Epithelial cell of proximal tubule (primary cell): ENCODE data around the gene PHACTR1. TPM values are rescaled to one million over a fixed set of nuclear protein-coding genes. Genes with fewer than 3 reads are reported as not detected.

Source experiments
- DNase-seq: peaks from one replicate; pipeline ENCODE4 v3.0.0-alpha.2; 2011; ENCODE audit warnings: low read depth
- H3K4me3 ChIP-seq: 2 replicates; pipeline ENCODE4 v1.5.1; 2011; ENCODE audit warnings: low read depth, mild to moderate bottlenecking, low read length
- total RNA-seq: library from RNA; depleted of rRNA; stranded (reverse); fragments of >200 nt; gene quantifications from 2 replicates; pipeline ENCODE4 v1.2.3, GENCODE V29; 2015
- TF ChIP-seq, protein P1 (sequence below): conservative IDR thresholded peaks from 2 replicates; pipeline ENCODE4 v1.5.1; 2012; ENCODE audit warnings: low read depth, mild to moderate bottlenecking, low read length

The PHACTR1 gene
- total RNA-seq, 1 donor from 2014 or later, result 0.98 TPM

DNA sequence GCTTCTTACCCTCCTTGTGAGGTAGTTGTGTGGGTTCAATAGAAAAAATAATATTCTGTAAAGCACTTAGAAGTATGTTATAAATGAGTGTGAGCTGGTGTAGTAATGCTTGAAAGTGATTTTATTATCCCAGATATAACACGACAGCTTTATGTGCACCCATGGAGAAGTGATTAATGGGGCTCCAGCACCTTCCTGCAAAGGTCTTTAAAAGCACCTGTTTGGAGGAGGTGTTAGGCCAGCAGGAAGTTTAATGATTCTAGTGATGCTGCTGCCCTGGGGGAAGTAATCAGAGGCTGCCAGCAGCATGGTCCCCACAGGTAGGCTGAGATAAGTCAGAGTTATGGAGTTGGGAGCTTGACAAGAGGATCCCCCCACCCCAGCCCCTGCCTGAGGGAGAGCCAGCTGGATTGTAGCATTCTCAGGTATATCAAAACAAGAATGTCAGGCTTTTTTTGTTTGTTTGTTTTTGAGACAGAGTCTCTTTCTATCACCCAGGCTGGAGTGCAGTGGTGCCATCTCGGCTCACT, 166.3 kb downstream of the PHACTR1 start:
- no peak overlapping the region for H3K4me3 ChIP-seq
- TF ChIP-seq, protein P1, sequence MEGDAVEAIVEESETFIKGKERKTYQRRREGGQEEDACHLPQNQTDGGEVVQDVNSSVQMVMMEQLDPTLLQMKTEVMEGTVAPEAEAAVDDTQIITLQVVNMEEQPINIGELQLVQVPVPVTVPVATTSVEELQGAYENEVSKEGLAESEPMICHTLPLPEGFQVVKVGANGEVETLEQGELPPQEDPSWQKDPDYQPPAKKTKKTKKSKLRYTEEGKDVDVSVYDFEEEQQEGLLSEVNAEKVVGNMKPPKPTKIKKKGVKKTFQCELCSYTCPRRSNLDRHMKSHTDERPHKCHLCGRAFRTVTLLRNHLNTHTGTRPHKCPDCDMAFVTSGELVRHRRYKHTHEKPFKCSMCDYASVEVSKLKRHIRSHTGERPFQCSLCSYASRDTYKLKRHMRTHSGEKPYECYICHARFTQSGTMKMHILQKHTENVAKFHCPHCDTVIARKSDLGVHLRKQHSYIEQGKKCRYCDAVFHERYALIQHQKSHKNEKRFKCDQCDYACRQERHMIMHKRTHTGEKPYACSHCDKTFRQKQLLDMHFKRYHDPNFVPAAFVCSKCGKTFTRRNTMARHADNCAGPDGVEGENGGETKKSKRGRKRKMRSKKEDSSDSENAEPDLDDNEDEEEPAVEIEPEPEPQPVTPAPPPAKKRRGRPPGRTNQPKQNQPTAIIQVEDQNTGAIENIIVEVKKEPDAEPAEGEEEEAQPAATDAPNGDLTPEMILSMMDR, result no peak
- DNase-seq, result no peak

DNA sequence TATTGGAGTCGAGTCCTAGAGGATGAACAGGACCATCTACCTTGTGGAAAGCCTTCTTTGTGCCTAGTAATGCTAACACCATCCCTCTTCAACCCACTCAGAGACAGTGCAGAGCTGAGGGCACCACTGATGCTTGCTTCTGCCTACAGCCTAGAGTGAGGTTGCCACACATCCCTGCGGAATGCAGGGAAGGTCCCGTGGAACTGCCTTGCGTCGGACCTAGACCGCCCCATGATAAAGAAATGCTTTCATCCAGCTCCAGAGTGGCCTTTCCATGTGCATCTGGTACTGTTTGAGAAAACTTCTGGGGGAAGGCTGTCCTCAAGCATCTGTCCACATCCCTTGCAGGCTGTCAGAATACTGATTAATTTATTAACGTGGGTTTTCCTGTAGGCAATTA, 168.4 kb downstream of the PHACTR1 start:
- TF ChIP-seq, protein P1, result no peak
- no peak overlapping the region for H3K4me3 ChIP-seq
- DNase-seq, result no peak

DNA sequence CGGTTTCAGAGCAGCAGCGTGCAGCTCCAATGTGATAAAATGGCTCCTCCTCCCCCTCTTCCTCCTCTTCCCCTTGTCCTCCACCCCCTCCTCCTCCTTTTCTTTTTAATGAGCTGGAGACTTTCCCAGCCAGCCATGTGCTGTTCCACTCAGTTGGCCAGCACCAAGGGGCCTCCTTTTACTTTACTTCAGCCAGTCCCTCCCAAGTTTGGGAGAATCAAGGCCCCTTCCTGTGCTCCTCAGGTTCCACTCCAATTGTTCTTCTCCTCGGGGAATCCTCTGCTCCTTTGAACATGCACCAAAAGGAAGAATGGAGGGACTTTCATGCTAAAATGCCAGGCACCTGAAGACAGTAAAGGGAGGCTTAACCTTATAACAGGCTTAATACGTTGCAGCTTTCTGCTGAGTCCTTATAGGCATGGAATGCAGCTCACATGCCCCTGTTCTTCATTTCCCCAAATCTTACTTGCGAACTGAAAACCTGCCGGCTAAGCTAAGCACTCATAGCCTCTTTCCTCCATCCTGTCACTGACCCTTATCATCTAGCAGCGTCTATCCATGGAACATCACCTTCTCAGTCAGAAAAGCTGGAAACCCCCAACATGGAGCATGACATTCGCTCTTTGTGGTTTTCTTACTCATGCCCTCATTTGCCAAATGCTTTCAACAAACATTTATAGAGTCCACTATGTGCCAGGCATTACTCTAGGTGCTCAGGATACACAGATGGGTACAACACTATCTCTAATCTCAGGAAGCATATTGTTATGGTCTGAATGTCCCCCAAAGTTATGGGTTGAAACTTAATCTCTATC, 170.6 kb downstream of the PHACTR1 start:
- H3K4me3 ChIP-seq, result peak overlapping the region; percentile 3
- TF ChIP-seq, protein P1, result no peak
- peak; percentile 70 for DNase-seq

DNA sequence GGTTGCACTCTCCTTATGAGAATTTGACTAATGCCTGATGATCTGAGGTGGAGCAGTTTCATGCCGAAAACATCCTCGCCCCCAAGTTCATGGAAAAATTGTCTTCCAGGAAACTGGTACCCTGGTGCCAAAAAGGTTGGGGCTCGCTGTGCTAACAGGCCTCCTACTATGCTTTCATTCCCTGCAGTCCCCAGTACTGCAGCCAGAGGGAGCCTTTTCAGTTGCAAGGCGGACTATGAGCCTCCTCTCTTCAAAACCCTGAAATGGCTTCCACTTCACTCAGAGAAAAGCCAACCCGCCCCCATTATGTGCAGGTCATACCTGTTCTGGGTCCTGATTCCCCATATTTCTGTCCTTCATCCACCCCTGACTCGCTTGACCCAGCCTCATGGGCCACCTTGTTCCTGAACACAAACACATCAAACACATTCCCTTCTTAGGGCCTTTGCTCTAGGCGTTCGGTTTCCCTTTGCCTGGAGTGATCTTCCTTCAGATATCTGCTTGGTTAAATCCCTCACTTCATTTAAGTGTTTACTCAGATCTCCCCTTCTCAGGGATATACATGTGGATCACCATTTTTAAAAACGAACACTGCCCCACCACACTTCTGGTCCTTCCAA, 173.7 kb downstream of the PHACTR1 start:
- no peak for DNase-seq
- H3K4me3 ChIP-seq, result no peak overlapping the region
- TF ChIP-seq, protein P1, result peak; percentile 56

DNA sequence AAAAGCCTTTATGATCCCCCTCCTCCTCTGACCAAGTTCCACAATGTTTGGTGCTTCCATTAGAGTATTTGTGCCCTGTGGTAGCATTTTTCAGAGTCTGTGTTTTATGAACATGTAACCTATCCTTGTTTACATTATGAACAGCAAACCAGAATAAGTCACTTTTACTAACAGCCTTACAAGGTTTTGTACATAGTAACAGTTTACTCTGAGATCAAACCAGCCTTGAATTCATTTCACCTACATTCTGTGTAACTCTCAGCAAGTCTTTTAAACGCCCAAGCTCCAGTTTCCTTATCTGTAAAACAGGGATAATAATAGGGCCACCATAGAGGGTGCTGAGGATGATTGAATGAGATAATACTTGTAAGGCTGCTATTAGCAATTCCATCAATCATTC, 175.0 kb downstream of the PHACTR1 start:
- no peak overlapping the region for H3K4me3 ChIP-seq
- no peak for DNase-seq
- TF ChIP-seq, protein P1, result no peak

DNA sequence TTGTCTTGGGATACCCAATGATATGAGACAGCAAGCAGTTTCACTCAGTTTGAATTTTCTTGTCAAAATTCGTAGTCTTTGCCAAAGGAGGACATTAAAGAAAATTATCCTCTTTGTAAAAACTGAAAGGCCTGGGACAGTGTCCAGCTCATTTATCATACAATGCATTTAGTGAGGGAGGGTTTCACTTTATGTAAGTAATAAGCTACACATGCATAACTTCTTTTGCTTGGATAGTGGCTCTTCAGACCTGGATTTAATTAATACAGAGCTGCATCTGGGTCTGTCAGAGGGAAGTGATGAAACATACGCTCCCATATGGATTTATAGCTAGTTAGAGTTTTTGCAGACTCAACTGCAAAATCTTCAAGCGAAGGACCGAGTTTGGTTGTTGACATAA, 175.6 kb downstream of the PHACTR1 start:
- DNase-seq, result no peak
- no peak overlapping the region for H3K4me3 ChIP-seq
- TF ChIP-seq, protein P1, result no peak
